AG09319 (cell line): ENCODE data around the gene TNK2.
"Not testable (repeated sequence)": the region's sequence is repeated elsewhere in the genome, so short reads cannot be mapped to it uniquely, and the experiment has no call there.

Experiments
- DNase-seq: peaks from one replicate; pipeline ENCODE4 v3.0.0-alpha.2; 2010; ENCODE audit warnings: low read depth; ENCODE audit errors: extremely low read depth
- TF ChIP-seq, protein P1 (sequence below): IDR thresholded peaks from 2 replicates; pipeline ENCODE4 v1.5.1; 2011; ENCODE audit warnings: low read depth, mild to moderate bottlenecking, inconsistent platforms, low read length, moderate library complexity

The TNK2 gene

DNA sequence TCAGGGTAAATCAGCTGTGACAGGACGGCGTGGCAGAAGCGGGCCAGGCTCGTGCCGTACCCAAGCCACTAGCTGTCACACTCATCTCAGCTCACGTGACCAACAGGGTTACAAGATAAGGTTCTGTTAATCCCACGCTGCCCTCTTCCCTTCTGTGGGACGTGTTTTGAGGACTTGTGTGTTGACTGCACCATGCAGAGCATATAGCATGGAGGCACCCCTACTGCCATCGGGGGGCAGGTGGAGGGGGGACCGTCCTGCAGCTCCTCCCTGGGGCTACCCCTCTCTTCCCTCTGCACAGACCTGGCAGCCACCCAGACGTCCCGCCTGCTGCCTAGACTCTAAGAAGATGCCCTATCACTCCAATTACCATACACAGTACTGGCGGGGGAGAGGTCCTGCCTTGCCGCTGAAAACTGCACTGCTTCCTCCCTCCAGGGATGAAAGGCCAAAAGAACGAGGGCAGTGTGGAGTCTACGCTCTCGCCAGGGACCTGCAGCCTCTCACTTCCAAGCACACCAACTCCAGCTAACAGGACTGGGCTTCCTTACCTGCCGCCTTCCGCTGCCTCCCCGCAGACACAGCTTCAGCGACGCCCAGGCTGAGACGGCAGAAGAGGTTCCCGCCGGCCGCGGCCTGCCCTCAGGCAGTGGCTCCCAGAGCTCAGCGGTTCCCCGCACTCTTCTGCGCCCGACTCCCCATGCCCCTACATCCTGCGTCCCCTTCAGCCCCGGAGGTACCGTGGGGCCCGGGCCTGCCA lies at the start of gene TNK2:
Gene TNK2 (minus strand): TSS at position 618 of the 760 bp plus-strand sequence. CDS start 19,963 bp downstream, outside the sequence.
- DNase-seq = no peak
- TF ChIP-seq, protein P1, sequence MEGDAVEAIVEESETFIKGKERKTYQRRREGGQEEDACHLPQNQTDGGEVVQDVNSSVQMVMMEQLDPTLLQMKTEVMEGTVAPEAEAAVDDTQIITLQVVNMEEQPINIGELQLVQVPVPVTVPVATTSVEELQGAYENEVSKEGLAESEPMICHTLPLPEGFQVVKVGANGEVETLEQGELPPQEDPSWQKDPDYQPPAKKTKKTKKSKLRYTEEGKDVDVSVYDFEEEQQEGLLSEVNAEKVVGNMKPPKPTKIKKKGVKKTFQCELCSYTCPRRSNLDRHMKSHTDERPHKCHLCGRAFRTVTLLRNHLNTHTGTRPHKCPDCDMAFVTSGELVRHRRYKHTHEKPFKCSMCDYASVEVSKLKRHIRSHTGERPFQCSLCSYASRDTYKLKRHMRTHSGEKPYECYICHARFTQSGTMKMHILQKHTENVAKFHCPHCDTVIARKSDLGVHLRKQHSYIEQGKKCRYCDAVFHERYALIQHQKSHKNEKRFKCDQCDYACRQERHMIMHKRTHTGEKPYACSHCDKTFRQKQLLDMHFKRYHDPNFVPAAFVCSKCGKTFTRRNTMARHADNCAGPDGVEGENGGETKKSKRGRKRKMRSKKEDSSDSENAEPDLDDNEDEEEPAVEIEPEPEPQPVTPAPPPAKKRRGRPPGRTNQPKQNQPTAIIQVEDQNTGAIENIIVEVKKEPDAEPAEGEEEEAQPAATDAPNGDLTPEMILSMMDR = no peak

DNA sequence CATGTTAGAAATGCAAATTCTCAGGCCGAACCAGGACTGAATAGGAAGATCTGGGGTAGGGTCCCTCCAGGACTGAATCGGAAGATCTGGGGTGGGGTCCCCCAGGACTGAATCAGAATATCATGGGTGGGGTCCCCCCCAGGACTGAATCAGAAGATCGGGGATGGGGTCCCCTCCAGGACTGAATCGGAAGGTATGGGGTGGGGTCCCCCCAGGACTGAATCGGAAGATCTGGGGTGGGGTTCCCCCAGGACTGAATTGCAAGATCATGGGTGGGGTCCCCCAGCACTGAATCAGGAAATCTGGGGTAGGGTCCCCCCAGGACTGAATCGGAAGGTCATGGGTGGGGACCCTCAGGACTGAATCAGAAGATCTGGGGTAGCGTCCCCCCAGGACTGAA lies 48.2 kb upstream of the TNK2 start:
- DNase-seq = no peak
- TF ChIP-seq, protein P1 = no peak

DNA sequence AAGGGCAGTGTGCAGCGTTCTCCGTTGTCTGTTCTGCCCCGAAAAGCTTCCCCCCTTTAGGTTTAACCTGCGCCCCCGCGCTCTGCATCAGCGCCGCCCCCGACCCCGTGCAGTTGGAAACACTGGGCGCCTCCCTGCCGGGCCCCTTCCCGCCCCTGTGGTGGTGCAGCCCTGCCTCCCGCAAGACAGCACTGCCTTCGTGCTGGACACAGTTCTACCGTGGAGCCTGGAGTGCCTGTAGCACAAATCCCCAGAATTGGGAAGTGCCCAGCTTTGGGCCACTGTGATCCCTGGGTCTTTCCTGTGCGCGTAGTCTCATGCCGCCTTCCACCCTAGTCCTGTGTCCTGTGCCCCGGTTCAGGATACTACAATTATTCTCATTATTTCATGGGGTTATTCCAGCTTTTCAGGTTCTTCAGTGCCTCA lies 47.1 kb upstream of the TNK2 start:
- not testable (repeated sequence) for DNase-seq

DNA sequence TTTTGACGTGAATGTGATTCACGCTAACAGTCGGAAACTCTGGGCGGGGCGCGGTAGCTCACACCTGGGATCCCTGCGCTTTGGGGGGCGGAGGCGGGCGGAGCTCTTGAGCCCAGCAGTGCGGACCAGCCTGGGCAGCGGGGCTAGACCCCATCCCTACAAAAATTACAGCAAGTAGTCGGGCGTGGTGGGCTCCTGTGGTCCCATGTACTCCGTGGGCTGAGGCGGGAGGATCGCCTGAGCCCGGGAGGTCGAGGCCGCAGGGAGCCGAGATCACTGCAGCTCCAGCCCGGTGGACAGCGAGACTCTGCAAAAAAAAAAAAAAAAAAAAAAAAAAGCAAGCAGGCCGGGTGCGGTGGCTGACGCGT lies 46.4 kb upstream of the TNK2 start:
- not testable (repeated sequence) for DNase-seq

DNA sequence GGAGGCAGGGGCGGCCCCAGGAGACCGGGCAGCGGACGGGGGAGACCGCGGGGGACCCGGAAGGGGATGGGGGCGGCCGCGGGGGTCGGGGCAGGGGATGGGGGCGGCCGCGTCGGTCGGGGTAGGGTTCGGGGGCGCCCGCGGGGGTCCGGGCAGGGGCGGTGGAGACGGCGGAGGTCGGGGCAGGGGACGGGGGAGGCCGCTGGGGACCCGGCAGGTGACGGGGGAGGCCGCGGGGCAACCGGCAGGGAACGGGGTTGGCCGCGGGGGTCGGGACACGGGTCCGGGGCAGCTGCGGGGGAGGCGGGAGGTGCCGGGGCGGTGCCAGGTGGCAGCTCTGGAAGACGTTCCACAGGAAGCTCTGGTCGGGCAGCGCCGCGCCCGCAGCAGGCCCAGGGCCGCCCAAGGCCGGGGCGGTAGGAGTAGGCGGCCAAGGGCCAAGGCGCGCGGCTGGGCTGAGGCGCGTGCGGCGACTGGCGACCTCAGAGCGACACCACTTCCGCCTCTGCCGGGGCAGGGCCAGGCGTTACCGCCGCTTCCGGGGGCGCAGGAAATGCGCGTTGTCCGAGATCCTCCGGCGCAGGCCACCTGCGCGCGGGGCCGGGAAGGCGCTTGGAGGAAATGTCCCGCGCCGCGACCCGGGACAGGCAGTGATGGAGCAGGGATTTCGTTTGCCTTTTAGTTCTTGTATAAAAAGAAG lies 45.9 kb upstream of the TNK2 start:
- peak; percentile 39 for DNase-seq

DNA sequence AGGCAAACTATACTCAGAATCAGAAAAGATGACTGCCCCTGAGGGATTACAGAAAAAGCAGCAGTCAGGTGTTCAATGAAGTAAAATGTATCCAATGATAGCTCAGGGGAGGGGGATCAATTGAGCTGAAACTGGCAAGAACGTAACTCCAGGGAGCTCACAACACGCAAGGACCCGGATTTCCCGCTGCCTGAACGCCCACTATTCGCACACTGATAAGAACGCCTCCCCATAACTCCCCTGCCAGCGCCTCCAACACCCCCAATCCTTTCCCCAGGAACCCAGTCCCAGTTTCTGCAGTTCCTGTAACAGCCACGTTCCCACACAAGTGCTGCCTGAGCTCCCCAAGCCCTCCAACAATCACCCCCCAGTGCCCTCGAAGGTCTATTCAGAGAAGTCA lies 44.2 kb upstream of the TNK2 start:
- not testable (repeated sequence) for DNase-seq

DNA sequence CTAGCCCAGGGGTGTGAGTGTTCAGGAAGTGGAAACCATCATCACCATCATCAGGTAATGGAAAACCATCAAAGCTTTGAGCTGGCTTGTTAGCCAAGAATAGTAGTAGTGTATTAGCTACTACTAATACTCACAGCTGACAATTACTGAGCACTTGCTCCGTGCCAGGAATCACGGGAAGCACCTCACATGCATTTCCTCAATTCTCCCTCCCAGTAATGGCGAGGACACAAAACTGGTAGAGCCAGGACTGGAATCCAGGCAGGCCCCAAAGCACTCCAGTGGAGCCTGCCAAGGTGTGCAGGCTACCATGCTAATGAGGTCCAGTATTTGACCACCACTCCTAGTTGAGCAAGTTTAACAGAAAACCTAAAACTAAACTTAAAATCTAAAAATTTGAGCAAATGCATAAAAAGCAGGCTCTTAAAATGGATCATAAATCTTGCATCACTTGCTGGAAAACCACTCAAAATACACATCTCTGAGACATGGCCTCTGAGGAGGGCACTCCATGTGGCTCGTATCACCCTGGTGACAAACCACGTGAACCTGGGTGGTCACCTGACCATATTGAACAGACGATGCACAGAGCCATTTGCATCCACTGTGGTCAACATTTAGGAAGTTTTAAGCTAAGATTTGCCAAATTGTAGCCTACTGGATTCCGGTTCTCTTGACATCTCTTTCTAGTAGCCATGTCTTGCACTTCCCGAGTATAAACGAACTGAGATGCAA lies 43.3 kb upstream of the TNK2 start:
- DNase-seq = not testable (repeated sequence)

DNA sequence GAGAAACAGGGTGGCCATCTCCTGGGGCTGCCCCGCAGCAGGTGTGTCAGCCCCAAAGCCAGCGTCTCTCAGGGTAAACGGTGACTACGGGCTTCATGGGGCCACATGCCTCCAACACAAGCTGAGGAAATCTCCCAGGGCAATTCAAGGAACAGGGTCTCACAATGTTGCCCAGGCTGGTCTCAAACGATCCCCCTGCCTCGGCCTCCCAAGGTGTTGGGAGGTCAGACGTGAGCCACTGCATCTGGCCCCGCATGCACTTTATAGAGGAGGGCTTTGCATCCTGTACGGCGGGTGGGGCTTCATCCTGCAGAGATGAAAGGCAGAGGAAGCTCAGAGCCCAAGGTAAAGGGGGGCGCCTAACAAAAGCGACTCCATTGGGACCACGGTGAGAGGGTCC lies 42.4 kb upstream of the TNK2 start:
- DNase-seq = not testable (repeated sequence)

DNA sequence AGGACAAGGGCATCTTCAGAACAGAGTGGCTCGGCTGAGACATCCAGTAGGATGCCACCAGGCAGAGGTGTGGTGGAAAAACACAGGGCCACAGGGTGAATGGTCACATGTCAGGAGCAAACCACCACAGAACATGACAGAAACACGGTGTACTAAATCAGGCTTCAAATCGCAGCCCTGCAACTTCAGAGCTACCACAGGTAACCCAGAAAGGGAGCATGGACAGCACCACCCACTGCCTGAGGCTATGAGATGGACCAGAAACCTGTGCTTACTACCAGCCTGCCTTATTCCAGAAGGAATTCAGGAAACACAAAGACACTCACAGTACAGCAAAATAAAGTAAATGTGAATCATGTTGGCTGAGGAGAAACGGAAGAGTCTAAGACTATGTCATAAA lies 41.8 kb upstream of the TNK2 start:
- not testable (repeated sequence) for DNase-seq

DNA sequence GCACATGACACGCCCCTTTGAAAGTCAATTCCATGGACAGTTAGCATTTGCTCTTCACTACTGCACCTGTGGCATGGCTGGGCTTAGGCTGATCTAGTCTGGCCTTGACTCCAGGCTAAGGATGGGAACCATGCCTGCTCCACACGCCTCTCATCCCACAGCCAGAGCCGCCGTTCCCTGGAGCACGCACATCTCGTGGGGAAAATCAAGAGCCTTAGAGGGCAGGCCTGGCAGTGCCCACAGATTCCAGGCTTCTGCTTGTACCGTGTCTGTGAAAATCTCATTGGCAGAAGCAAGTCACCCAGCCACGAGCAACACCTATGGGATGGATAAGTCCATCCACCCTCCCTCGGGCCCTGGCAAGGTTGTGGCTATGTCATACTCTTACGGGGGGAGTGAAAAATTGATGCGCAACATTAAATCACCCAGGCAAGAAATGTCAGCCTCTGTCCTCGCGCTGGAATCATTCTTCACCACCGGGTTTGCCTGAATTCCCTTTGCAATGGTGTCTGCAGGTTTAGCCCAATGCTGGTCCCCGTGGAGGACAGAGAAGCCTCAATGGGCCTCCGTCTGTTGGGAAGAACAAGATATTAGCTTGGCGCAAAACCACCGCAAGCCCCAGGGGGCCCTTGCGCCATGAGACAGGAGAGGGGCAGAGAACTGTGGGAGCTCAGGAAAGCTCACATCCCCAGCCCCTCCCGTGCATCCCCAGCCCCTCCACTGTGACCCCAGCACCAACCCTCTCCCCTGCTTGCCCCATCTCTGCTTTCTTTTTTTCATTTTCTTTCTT lies 38.8 kb upstream of the TNK2 start:
- not testable (repeated sequence) for DNase-seq

DNA sequence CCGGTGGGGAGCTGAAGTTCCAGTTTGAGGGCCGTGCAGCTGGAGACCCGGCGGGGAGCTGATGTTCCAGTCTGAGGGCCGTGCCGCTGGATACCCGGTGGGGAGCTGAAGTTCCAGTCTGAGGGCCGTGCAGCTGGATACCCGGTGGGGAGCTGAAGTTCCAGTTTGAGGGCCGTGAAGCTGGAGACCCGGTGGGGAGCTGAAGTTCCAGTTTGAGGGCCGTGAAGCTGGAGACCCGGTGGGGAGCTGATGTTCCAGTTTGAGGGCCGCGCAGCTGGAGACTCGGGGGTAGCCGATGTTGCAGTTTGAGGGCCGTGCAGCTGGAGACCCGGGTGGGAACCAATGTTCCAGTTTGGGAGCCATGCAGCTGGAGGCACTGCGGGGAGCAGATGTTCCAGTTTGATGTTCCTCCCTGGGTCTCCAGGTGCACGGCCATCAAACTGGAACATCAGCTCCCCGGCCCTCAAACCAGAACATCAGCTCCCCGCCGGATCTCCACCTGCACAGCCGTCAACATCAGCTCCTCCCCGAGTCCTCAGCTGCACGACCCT lies 33.0 kb upstream of the TNK2 start:
- DNase-seq = not testable (repeated sequence)

DNA sequence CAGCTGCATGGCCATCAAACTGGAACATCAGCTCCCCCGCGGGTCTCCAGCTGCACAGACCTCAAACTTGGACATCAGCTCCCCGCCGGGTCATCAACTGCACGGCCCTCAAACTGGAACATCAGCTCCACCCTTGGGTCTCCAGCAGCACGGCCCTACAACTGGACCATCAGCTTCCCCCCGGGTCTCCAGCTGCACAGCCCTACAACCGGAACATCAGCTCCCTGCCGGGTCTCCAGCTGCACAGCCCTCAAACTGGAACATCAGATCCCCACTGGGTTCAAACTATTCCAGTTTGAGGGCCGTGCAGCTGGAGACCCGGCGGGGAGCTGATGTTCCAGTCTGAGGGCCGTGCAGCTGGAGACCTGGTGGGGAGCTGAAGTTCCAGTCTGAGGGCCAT lies 32.5 kb upstream of the TNK2 start:
- not testable (repeated sequence) for DNase-seq

DNA sequence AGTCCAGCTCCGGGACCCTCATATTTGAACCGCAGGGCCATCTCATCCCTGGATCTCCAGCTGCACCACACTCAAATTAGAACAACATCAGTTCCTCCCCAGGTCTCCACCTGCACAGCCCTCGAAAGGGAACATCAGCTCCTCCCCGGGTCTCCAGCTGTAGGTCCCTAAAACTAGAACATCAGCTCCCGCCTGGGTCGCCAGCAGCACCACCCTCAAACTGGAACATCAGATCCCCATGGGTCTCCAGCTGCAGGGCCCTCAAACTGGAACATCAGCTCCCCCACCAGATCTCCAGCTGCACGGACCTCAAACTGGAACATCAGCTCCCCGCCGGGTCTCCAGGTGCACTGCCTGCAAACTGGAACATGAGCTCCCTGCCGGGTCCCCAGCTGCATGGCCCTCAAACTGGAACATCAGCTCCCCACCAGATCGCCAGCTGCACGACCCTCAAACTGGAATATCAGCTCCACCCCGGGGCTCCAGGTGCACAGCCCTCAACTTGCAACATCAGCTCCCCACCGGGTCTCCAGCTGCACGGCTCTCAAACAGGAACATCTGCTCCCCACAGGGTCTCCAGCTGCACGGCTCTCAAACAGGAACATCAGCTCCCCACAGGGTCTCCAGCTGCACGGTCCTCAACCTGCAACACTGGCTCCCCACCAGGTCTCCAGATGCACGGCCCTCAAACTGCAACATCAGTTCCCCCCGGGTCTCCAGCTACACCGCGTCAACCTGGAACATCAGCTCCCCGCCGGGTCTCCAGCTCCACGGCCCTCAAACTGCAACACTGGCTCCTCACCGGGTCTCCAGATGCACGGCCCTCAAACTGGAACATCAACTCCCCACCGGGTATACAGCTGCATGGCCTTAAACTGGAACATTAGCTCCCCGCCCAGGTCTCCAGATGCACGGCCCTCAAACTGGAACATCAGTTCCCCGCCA lies 31.4 kb upstream of the TNK2 start:
- DNase-seq = not testable (repeated sequence)

DNA sequence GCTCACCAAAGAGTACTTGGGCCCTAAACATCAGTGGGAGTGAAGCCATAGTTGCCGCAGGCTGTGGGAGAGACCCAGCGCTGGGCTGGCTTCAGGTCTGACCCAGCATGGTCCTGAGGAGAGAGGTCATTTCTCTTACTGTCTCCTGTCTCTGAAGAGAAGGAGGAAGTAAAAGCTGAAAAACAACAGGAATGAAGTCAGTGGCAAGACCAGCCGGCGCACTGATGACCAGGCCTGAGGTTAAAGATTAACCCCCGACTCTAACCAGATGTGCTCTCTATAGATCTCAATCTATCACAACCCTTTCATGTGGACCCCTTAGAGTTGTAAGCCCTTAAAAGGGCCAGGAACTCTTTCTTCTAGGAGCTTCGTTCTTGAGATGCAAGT lies 24.7 kb upstream of the TNK2 start:
- DNase-seq = not testable (repeated sequence)
